C4-2B (cell line): ENCODE measurements around the gene NEGR1.
"Not testable (repeated sequence)": the region's sequence is repeated elsewhere in the genome, so short reads cannot be mapped to it uniquely, and the experiment has no call there.

Experiments
- H3K27ac ChIP-seq: fragments of 450-650 bp; 2 replicates; pipeline ENCODE4 v1.5.1; 2017
- ZFX ChIP-seq: fragments of 450-650 bp; IDR thresholded peaks from 2 replicates; pipeline ENCODE4 v1.6.1; 2017
- TF ChIP-seq, protein P1 (sequence below): fragments of 450-650 bp; conservative IDR thresholded peaks from 2 replicates; pipeline ENCODE4 v1.5.1; 2017; ENCODE audit warnings: mild to moderate bottlenecking

NEGR1 gene

DNA sequence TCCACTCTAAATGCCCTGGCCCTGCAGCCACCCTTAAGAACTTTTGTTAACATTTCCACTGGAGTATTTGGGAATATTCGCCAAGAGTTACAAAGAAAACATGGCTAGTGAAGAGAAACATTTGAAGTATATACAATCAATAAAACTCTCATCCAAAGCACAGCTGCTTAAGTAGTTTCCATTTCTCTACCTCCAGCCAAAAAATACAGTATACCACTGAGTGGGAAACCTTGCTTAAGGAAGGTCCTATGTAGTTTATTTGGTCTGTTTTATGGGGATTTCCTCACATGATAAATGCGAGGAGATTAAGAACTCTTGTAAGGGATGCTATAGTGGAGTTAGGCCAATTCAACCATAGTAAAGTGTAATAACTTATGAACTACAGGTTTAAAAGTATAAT lies 382.5 kb downstream of the NEGR1 start:
- H3K27ac ChIP-seq = no peak overlapping the region
- TF ChIP-seq ZFX = no peak
- TF ChIP-seq, protein P1, sequence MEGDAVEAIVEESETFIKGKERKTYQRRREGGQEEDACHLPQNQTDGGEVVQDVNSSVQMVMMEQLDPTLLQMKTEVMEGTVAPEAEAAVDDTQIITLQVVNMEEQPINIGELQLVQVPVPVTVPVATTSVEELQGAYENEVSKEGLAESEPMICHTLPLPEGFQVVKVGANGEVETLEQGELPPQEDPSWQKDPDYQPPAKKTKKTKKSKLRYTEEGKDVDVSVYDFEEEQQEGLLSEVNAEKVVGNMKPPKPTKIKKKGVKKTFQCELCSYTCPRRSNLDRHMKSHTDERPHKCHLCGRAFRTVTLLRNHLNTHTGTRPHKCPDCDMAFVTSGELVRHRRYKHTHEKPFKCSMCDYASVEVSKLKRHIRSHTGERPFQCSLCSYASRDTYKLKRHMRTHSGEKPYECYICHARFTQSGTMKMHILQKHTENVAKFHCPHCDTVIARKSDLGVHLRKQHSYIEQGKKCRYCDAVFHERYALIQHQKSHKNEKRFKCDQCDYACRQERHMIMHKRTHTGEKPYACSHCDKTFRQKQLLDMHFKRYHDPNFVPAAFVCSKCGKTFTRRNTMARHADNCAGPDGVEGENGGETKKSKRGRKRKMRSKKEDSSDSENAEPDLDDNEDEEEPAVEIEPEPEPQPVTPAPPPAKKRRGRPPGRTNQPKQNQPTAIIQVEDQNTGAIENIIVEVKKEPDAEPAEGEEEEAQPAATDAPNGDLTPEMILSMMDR = no peak

GRCh38 chr1:71888166-71888565 lies 394.2 kb downstream of the NEGR1 start:
- not testable (repeated sequence) for H3K27ac ChIP-seq

DNA sequence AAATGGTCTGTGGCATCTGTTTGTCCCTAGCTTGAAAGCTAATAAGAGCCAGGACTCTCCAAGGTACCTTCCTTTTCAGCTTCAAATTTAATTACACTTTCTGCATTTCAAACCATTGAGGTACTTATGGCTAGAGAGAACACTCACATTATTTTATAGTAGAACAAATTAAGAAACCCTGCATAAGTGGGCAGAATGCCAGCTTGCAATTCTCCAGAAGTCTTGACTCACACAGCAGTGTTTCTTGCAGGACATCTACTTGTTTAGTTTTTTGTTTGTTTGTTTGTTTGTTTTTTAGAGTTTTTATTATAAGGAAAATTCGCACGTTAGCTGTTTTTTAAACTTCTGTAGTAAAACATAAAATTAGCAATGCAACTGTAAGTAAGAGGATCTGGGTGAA lies 397.2 kb downstream of the NEGR1 start:
- H3K27ac ChIP-seq = no peak overlapping the region
- TF ChIP-seq, protein P1 = no peak
- no peak for TF ChIP-seq ZFX

DNA sequence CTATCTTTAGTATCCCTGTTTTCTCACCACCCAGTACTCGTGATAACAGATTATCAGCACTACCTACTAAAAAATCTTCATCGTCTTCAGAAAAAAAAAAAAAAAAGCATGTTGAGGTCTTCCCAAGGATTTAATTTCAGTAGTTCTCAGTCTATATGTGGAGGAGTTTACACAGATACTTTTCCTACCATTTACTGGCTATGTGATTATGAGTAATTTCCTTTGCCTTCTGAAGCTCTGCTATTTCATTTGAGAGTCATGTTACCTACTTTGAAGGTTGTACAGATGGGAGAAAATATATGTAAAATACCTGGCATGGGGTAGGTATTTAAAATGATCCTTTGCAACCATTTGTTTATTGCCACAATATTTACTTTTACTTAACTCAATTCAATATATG lies 399.7 kb downstream of the NEGR1 start:
- TF ChIP-seq, protein P1 = no peak
- no peak for TF ChIP-seq ZFX
- no peak overlapping the region for H3K27ac ChIP-seq

GRCh38 chr1:71882226-71882625 lies 400.1 kb downstream of the NEGR1 start:
- no peak for TF ChIP-seq ZFX
- TF ChIP-seq, protein P1 = no peak
- no peak overlapping the region for H3K27ac ChIP-seq

GRCh38 chr1:71881611-71882010 lies 400.7 kb downstream of the NEGR1 start:
- TF ChIP-seq, protein P1 = no peak
- TF ChIP-seq ZFX = no peak
- H3K27ac ChIP-seq = no peak overlapping the region

DNA sequence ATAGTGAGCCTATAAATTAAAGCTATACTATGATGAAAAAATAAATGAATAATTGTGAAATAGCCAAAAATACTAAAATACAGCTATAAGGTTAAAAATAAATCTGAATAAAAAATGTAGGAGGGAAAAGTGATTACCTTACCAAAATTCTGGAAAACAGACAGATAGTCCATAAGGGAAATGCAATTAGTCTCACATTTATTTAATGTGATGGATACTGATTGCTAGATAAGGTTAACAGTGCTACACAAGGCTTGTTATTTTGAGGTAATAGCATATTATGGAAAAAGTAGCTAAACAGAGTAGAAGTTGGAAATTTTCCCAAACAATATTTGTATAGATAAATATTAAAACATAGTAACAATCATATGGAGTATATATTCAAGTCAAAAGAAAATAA lies 413.0 kb downstream of the NEGR1 start:
- TF ChIP-seq, protein P1 = no peak
- TF ChIP-seq ZFX = no peak

DNA sequence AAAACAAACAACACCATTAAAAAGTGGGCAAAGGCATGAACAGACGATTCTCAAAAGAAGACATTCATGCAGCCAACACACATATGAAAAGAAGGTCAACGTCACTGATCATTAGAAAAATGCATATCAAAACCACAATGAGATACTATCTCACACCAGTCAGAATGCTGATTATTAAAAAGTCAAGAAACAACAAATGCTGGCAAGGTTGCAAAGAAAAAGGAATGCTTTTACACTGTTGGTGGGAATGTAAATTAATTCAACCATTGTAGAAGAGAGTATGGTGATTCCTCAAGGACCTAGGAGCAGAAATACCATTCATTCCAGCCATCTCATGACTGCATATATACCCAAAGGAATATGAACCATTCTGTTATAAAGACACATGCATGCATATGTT lies 419.6 kb downstream of the NEGR1 start:
- TF ChIP-seq, protein P1 = no peak
- TF ChIP-seq ZFX = no peak
- H3K27ac ChIP-seq = no peak overlapping the region

More for the DNA sequence above, 413.0 kb downstream of the NEGR1 start:
- no peak overlapping the region for H3K27ac ChIP-seq
